Stimulated activated CD4-positive, alpha-beta T cell treated with anti-CD3 and anti-CD28 coated beads, Interleukin-1b, Interleukin-23, amount 100 ng/mL, for 24 hours (primary cell): ENCODE data around the gene GABPB1.
"Not testable (repeated sequence)": the region's sequence is repeated elsewhere in the genome, so short reads cannot be mapped to it uniquely, and the experiment has no call there.

ENCODE experiments used
- DNase-seq, 4 experiments: peaks; one replicate each; pipeline ENCODE4 v3.0.0-alpha.2; 2020; ENCODE audit warnings: low read depth in 4 of 4, low spot score in 1 of 4

GABPB1 gene

DNA sequence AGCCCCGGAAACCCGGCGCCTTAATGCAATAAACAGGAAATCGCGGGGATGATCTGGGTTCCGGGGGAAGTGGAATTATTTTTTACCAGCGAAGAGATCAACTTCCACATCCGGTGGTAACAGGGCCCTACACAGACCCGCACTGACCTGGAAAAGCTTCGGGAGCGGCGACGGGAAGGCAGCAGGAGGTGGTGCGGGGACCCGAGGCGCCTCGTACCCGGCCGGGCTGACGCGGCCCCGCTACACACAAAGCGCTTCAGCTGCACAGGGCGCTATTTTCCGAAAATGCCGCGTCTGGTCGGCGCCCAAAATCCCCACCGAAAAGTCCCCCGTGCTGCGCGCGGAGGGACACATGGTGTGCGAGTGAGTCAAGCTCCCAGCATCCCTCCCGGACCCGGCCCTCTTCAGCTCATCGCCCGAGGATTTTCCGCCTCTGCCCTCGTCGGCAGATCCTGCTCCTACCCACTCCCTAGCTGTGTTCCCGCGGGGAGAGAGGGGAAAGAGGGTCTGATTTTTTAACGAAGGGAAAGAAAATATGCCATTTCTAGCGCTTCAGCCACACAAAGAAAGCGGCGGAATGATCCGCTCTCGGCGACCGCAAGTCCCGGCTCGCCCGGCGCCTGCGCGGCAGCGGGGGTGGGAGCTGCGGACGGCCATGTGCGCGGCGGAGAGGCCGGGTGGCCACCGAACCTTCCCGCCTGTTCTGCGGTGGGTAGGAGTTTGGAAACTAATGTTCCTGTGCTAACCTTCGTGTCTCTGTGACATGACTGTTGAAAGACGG is at the start of gene GABPB1:
GABPB1 (minus strand) TSS at position 361 of the 781 bp plus-strand sequence. CDS start 45,400 bp downstream, outside the sequence.
- peak; percentile 64 to 83 (median 76) for DNase-seq

GRCh38 chr15:50391561-50391960 is 36.6 kb upstream of the GABPB1 start:
- DNase-seq = not testable (repeated sequence)

GRCh38 chr15:50390554-50391264 is 35.7 kb upstream of the GABPB1 start:
- no peak for DNase-seq

DNA sequence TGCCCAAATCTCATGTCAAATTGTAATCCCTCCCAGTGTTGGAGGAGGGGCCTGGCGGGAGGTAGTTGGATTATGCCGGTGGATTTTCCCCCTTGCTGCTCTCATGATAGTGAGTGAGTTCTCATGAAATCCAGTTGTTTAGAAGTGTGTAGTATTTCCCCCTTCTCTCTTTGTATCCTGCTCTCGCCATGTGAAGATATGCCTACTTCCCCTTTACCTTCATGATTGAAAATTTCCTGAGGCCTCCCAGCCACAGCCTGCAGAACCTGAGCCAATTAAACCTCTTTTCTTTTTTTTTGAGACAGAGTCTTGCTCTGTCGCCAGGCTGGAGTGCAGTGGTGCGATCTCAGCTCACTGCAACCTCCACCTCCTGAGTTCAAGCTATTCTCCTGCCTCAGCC is 27.4 kb upstream of the GABPB1 start:
- not testable (repeated sequence) for DNase-seq

- DNase-seq = no peak
Measured at GRCh38 chr15:50381438-50381837, 26.4 kb upstream of the GABPB1 start.

GRCh38 chr15:50380089-50380488 is 25.1 kb upstream of the GABPB1 start:
- no peak for DNase-seq

DNA sequence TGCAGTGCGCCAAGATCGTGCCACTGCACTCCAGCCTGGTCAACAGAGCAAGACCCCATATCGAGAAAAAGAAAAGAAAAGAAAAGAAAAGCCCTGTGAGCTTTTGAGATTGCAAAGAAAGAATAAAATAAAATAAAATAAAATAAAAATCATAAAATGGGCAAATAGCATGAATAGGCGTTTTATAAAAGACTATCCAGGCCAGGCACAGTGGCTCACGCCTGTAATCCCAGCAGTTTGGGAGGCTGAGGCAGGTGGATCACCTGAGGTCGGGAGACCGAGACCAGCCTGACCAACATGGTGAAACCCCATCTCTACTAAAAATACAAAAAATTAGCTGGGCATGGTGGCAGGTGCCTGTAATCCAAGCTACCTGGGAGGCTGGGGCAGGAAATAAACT is 24.4 kb upstream of the GABPB1 start:
- not testable (repeated sequence) for DNase-seq

GRCh38 chr15:50378776-50379175 is 23.8 kb upstream of the GABPB1 start:
- no peak for DNase-seq

DNA sequence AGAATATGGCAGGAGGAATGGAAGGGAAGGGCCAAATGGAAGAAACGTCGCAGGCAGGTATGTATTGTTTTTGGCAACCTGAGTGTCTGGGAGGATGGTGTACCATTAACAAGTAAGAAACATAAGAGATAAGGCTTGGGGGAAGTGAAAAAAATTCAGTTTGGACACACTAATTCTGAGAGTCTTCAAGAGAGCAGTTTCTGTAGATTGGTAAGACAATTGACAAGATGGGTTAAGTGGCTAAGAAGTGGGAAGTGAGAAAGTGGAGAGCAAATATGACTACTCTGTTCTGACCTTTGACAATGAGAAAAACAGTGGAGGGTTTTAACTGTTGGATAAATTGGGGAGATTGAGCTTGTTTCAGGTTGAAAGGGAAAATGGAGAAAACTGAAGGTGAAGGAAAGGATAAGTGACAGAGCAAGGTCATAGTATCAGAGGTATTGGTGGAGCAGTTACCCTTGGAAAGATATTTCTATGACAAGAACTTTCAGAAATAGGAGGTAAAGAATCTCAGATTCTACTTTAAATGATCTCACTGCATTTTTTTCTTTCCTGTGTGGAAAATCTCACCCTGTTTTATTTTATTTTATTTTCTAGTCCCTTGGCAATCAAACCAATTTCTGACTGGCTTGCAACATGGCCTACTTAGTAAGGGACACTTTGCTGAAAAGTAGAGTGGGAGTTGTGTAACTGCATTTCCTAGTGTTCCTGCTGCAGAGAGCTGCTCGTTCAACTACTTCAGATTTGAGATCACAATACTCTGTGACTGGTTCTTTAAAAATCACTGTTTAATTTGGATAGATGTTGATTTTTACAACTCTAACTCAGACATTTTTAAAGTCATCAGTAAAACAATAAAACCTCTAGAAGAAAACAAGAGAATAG is 23.1 kb upstream of the GABPB1 start:
- DNase-seq = no peak

GRCh38 chr15:50369564-50369963 is 14.6 kb upstream of the GABPB1 start:
- DNase-seq = not testable (repeated sequence)

GRCh38 chr15:50365971-50366370 is 11.0 kb upstream of the GABPB1 start:
- no peak for DNase-seq

GRCh38 chr15:50365570-50365969 is 10.6 kb upstream of the GABPB1 start:
- DNase-seq = no peak

DNA sequence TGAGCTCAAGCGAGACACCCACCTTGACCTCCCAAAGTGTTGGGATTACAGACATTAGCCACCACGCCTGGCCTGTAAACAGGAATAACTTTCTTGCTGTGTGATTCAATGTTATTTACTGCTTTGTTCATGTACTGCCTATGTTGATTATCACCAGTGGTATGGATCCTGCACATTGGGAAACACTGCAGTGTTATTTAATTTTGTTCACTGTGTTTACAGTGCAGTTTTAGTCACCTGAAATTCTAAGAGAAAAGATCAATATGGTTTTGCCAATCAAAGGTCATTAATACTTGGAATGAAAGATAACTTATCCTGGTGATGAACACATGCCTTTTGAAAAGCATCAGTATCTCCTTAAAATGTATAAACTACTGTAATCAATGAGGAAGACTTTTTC is 8.6 kb upstream of the GABPB1 start:
- DNase-seq = no peak

- no peak for DNase-seq
Measured at GRCh38 chr15:50361756-50362155, 6.8 kb upstream of the GABPB1 start.

DNA sequence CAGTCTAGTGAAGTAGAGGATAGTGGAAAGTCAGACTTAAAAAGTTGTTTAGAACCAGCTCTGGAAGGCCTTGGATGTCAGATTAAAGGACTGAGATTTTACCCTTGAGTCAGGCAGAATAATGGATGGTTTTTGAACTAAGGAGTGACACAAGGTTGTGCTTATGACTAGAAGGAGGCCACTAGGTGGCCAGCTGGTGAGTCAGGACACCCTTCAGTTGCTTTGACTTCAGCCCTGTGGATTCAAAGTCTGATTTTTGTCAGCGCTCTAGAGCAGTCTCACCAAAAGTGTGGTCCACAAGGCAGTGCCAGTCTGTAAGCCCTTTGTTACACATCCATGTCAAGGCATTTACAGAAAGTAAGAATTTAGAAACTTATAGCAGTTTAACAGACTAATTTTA is 3.8 kb upstream of the GABPB1 start:
- no peak for DNase-seq

- DNase-seq = no peak
Measured at GRCh38 chr15:50355980-50356379, 982 bp upstream of the GABPB1 start.

DNA sequence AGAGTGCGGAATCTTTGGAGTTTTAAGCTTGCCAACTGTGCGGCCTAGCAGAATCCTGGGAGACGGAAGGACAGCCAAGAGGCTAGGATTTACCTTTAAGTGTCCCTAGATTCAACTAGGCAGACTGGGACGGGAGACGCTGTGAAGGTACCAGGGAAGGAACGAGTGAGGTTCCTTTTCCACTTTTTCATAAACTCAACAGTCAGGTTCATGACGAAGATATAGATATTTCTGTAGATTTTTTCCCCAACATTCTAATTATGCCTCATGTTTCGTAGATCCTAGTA is 564 bp upstream of the GABPB1 start:
- DNase-seq = no peak

DNA sequence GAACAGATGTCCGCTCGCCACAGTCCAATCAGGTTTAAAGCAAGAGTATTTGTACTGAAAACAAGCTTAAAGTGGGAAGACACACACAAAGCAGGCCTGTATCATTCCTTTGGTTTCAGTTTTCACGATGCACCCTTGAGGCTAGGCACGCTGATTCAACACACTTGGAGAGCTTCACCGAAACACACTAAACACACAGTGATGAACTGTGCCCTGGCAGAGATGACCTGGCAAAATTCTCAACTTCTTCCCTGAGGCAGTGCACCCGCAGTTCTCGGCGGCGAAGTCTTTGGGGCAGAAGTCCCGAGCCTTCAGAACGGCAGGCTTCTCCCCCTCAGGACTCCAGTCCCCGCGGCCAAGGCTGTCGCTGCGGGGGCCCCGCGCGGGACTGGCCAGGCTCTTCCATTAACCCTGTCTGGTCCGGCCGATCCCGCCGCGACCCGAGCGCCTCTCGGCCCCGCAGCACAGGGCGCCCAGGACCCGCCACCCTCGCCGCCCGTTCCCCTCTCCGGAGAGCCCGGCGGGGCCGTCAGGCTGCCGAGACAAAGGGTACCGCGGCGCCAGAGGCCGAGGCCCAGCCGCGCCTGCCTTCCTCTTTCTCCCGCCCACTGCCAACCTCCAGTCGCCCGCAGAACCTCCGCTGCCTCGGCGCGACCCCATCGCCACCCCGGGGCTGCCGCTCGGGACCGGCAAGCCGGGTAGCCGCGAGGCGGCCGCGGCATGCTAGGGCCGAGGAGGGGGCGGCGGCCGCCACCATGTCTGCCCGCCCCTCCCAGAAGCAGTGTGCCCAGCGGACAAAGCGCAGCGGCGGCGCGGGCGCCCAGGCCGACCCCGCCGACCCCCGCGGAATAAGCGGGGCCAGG is 792 bp downstream of the GABPB1 start:
- peak in 3 of 4 experiments; percentile 22 to 30 (median 23) for DNase-seq

GRCh38 chr15:50353251-50353974 is 1.6 kb downstream of the GABPB1 start:
- no peak for DNase-seq

GRCh38 chr15:50350621-50351020 is 4.4 kb downstream of the GABPB1 start:
- no peak for DNase-seq
